ENCODE measurements around the gene SNTG2.

DNA sequence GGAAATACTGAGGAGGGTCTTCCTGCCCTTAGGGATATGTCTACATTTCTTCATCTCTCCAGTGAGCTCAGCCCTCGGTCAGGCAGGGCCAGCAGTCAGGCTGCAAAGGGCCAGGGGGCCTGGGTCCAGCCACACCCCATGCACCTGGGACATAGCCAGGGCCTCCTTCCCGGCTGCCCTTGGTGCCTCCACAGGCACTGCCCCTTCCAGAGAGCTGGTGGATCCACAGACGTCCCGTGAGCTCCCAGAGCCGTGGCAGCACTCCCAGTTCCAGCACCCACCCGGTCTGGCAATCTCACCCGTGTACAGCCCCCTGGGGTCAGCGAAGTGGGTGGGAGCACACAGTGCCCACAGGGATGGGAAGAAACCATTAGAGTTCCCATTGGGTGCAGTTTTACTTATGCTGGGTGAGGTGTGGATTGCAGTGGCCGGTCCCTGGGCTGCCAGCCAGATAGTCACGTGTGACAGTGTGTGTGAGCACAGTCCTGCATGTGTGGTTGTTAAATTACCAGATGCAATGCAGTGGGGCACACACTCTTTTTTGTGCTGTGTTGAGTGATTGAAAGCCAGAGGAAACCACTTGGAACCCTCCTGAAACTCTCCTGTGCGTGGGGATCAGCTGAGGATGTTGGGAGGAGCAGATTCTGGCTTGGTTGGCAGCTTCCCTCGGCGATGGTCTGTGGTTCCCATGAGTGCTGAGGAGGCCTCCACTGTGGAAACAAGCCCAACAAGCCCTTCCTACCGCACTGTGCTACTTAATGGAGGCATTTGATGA is 131.0 kb downstream of the SNTG2 start:
- TF ChIP-seq POLR2A (IDR thresholded peaks at IDR 0.05), result no peak
- no peak for TF ChIP-seq CTCF (IDR thresholded peaks at IDR 0.05)
